C4-2B (cell line): ENCODE measurements around the gene KCNJ2.

ENCODE experiments used
- ZFX ChIP-seq: fragments of 450-650 bp; IDR thresholded peaks from 2 replicates; pipeline ENCODE4 v1.6.1; 2017
- TF ChIP-seq, protein P1 (sequence below): fragments of 450-650 bp; conservative IDR thresholded peaks from 2 replicates; pipeline ENCODE4 v1.5.1; 2017; ENCODE audit warnings: mild to moderate bottlenecking

DNA sequence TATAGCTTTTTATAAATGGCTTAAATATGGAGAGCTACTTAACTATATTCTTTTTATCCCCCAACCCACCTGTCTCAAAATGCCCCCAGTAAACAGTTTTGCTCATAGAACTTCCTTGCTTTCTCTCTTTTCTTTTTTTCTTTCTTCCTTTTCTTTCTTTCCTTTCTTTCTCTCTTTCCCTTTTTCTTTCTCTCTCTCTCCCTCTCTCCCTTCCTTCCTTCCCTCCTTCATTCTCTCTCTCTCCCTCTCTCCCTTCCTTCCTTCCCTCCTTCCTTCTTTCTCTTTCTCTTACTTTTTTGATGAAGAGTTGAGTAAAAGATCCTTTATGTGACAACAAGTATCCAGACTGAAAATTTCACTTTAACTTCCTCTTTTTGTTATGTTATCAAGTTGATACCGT, 48.2 kb downstream of the KCNJ2 start:
- TF ChIP-seq, protein P1, sequence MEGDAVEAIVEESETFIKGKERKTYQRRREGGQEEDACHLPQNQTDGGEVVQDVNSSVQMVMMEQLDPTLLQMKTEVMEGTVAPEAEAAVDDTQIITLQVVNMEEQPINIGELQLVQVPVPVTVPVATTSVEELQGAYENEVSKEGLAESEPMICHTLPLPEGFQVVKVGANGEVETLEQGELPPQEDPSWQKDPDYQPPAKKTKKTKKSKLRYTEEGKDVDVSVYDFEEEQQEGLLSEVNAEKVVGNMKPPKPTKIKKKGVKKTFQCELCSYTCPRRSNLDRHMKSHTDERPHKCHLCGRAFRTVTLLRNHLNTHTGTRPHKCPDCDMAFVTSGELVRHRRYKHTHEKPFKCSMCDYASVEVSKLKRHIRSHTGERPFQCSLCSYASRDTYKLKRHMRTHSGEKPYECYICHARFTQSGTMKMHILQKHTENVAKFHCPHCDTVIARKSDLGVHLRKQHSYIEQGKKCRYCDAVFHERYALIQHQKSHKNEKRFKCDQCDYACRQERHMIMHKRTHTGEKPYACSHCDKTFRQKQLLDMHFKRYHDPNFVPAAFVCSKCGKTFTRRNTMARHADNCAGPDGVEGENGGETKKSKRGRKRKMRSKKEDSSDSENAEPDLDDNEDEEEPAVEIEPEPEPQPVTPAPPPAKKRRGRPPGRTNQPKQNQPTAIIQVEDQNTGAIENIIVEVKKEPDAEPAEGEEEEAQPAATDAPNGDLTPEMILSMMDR: no peak
- TF ChIP-seq ZFX: no peak
